ENCODE measurements around the gene OTUD5.

GRCh38 chrX:48917139-48918001 lies 40.0 kb downstream of the OTUD5 start:
- TF ChIP-seq CTCF (conservative IDR thresholded peaks at IDR 0.05) (peak; percentile 80), EZH2 (IDR thresholded peaks at IDR 0.05; ENCODE audit: low read depth) (no peak)
